Islet precursor cell (in vitro differentiated cells): ENCODE results near the gene RAB14.

Experiments used
- DNase-seq: peaks from one replicate; pipeline ENCODE4 v3.0.0-alpha.2; 2018

Gene RAB14

DNA sequence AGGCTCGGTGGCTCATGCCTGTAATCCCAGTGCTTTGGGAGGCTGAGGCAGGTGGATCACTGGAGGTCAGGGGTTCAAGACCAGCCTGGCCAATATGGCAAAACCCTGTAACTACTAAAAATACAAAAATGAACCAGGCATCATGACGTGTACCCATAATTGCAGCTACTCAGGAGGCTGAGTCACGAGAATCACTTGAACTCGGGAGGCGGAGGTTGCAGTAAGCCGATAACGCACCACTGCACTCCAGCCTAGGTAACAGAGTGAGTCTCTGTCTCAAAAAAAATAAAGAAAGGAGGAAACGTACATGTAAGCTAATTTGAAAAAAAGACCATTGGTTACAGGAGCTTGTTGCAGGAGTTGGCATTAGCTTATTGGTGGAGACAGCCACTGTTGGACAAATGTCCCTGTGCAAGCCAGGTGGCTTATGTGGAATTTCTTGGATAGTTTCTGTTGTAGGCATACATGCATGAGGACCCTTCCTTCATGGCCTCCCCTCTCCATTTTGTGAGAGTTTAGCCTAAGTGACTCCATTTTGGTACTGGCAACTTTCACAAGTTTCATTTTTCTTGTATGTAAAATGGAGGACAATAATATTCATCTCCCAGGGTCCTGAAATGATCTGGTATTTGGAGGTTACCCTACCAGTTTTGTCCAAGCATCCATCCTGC, 16.8 kb upstream of the RAB14 start:
- DNase-seq: no peak

DNA sequence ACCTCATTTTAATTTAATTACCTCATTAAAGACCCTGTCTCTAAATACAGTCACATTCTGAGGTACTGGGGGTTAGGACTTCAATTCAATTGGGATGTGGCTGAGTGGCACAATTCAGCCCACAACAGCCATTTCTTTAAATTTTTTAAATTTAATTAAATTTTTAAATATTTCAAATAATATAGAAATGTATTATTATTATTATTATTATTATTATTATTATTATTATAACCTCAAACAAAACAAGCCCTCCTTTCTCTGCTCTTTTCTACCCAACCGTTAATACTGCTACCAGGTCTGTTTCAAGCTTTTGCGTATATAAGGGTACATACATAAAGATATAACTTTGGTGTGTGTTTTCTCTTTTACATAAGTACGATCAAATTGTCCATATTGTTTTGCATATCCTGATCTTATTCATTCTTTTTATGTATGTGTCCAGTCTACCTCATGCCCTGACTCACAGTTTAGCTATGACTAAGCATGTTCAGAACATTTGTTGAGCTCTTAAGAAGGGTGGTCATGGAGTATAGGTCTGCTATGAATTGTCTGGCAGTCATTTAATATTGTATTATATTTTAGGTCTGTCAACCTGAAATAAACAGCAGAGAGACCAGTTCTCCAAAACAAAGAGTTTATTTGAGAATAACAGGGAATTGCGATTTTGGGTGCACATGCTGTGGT, 16.1 kb upstream of the RAB14 start:
- no peak for DNase-seq

DNA sequence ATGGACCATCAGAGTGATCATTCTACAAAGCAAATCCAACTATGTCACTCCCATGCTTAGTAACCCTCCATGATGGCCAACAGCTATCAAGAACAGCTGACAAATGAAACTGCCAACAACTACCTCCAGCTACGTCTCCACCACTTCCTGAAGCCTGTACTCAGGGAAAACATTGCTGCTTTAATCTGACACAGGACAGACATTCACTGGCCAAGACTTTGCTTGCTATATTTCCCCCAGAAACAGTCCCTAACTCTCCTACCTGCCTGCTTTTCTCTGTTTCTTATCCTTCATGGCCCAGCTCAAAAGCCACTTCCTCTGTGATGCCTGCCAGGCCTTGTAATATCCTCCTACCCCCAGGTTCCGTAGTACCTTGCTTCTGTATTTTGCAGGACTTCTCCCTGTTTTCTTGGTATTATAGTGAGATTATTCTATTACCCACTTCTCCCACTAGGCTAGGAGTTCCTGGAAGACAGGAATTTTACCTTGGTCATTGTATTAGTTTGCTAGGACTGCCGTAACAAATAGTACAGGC, 14.7 kb upstream of the RAB14 start:
- no peak for DNase-seq

DNA sequence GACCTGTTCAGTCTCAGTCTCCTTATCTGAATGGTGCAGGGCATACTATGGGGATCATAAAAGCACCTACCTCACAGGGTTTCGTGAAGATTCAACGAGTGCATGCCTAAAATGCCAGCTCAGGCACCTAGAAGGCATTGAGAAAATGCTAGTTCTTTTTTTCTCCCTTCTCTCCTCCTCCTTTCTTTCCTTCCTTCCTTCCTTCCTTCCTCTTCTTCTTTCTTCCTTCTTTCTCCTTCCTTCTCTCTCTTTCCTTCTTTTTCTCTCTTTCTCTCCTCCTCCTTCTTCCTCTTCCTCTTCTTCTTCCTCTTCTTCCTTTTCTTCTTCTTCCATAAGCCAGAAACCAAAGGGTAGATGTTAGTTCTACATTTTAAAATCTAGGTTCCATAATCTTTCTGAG, 12.3 kb upstream of the RAB14 start:
- DNase-seq: no peak

DNA sequence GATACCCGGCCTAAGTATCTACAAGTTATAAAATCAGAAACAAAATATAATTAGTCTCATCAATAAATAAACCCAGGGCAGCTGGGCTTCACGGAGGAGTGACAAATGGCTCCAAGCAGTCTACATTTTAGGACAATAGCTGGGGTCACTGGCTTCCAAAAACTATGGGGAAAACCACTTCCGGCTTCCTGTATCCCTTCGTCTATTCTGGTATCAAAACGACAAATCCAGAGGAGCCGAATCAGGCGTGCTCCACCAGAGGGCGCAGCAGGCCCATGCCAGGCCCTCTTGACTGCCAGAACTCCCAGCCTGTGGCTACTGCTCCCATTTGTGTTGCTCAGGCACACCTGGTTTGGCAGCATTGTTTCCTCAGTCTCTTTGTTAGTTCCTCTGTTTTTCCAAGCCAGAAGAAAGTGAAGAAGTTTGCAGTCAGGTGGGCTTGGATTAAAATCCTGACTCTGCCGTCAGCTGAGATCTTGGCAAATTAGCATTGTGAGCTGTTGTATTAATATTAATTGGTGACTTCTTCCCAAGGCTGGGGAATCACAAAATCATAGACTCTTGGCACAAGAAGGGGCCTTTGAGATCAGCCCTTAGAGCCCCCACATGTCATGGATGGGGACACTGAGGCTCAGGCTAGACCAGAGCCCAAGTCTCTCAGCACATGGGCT, 11.6 kb upstream of the RAB14 start:
- peak; percentile 95 for DNase-seq

DNA sequence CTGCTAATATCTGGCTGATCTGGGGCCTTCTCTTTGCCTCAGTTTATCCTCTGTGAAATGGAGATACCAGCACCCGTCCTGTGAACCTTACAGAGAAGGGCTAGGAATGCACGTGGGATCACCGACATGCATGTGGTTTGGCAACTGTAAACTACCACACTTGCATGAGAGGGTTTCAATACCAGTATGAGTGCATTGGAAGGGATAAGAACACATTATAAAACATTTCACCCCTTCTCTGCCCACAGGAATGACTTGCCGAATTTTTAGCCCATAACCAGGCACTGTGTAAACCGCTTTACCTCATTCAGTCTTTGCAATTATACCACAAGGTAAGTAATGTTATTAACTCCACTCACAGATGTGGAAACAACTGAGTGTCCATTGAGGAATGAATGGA, 8.9 kb upstream of the RAB14 start:
- DNase-seq: no peak

DNA sequence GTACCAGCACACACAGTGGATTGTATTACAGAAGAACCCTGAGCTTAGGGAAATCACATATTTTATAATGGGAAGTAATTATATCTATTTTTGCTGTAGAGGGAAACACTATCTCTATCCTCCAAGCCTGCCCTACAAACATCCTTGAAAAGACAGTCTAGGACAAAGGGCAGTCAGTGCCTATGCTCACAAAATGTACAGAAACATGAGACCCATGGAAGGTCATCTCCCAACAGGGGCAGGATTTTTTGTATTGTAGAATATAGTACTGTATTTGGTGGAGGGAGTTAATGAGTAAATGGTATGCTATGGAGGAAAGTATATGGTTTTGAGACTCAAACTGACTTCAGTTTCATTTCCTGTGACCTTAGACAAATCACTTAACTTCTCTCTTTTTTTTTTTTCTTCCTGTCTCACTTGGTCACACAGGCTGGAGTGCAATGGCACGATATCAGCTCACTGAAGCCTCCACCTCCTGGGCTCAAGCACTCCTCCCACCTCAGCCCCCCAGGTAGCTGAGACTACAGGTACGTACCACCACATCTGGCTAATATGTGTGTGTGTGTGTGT, 5.8 kb upstream of the RAB14 start:
- no peak for DNase-seq

DNA sequence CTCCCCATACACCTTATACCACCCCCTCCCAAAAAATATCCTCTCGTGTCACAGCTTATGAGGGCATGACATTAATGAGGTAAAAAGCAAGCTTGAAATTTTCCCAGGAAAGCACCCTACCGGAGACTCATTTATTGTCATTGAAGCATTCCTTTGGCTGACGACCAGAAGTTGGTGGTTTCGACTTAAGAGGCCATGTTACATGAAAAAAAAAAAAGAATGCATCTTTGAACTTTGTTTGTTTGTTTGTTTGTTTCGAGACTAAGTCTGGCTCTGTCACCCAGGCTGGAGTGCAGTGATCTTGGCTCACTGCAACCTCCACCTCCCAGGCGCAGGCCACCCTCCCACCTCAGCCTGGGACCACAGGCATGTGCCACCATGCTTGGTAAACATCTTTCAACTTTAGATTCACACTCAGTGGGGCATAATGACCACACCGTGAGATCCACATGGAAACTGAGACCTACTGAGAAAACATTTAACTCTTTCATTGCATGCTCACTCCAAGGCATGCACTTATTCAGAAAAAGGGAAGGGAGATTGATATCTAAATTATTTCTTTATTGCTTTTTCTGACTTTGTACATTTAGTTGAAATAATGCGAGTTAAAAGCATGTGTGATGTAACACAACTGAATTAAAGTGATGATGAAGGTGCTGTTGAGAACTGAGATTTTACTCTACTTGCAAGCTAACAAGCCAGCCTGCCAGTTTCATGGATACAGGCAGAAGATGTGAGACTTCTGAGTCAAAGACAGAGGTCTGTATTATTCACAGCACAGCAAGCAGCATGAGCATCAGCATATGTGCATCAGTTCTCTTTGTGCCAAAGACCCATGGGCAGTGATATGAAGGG, 5.1 kb upstream of the RAB14 start:
- DNase-seq: no peak

GRCh38 chr9:121204611-121205010, 2.9 kb upstream of the RAB14 start:
- DNase-seq: no peak

- no peak for DNase-seq
These were observed 2.5 kb upstream of the RAB14 start for GRCh38 chr9:121204121-121204520.

DNA sequence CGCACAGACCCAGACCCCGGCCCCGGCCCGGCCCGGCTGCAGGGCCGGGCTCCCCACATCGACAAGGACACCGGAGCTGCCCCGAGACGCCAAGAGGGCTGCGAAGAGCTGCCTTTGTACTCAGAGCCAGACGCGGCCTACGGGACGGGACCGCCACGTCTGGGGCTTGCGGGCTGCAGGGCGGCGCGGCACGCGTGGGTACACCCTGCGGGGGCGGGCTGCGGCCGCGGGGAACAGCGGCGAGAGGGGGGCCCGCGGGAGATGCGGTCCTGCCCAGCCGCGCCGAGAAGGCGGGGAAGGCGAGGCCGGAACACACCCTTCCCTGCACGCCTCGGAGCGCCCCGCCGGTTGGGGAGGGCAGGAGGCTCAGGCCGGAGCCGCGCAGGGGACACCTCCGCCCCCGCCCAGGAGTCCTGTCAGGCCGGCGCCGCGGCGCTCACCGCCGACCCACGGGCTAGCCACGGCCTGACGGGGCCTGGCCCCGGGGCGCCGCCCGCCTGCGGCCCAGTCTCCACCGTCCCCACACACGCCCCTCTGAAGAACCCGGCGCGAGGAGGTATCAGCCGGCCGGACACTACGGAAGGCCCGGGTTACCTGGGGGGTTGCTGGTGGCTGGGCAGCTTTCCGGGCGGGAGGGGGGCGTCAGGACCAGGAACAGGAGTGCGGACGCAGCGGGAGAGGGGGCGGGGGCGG, 478 bp downstream of the RAB14 start:
- DNase-seq: no peak

- DNase-seq: no peak
These were observed 1.3 kb downstream of the RAB14 start for GRCh38 chr9:121200356-121200755.

GRCh38 chr9:121199921-121200320, 1.7 kb downstream of the RAB14 start:
- DNase-seq: no peak

- DNase-seq: no peak
These were observed 3.1 kb downstream of the RAB14 start for GRCh38 chr9:121198512-121199042.

DNA sequence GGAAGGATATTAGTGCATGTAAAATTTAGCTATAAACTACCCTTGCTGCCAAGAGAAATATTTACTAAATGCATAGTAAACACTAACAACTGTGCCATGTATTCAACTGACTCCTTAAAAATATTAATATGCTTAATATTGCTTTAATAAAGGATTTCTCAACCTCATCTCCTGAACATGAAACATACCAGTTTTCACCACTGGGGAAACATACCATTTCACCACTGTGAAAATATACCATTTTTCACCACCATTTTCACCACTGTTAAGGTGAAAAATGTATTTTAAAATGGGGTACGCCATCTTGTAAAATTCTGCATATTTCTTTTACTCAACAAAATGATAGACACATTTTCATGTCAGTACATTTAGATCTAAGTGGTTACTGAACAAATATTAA, 4.5 kb downstream of the RAB14 start:
- DNase-seq: no peak

- no peak for DNase-seq
These were observed 5.3 kb downstream of the RAB14 start for GRCh38 chr9:121196389-121196788.

DNA sequence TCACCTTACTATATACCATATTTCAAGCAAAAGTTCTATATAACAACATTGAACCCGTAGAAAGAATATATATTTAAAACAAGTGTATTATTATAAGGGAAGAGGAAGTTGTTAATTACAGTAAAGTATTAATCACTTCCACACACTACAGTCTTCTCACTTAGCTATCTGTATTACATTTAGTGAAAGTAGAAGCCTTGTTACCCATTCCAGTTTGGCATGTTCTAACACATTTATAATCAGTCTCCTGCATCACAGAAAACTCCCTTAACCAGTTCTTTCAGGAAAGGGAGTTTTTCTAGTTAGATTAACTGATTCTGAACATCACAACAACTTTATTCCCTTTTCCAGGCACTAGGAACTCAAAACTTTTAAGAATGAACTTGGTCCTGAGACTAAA, 6.9 kb downstream of the RAB14 start:
- no peak for DNase-seq

GRCh38 chr9:121192959-121193640, 8.6 kb downstream of the RAB14 start:
- DNase-seq: no peak

DNA sequence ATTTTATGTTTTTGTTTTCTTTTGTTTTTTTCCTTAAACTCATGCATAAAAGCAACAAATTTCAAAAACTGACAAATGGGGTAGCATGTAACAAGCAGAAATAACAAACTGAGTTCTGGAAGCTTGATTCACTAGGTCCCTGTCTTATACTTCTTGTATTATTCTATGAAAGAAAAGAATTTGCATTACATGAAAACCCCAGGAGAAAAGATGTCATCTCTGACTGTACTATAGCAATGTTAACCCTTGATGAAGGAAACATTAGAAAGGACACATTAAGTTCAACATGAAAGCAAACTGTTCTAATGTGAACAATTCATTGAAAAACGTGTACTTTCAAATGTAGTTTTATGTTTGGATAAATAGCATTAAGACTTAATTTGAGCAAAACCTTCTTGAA, 9.2 kb downstream of the RAB14 start:
- DNase-seq: no peak

GRCh38 chr9:121191235-121191634, 10.4 kb downstream of the RAB14 start:
- no peak for DNase-seq

- DNase-seq: no peak
These were observed 12.0 kb downstream of the RAB14 start for GRCh38 chr9:121189660-121190059.
